GM10266 (cell line): ENCODE measurements around the gene CCDC136.
A peak's percentile ranks its signal among the peaks of the same experiment; 100 is the strongest.

ENCODE experiments used
- DNase-seq: peaks from one replicate; pipeline ENCODE4 v3.0.0; 2012; ENCODE audit errors: extremely low spot score
- CTCF ChIP-seq: IDR thresholded peaks from 2 replicates; pipeline ENCODE4 v1.5.1; 2012; ENCODE audit warnings: mild to moderate bottlenecking, low read depth; ENCODE audit not compliant: control insufficient read depth, insufficient read depth; ENCODE audit errors: missing control alignments

Gene CCDC136

GRCh38 chr7:128788446-128789412, 3.0 kb upstream of the CCDC136 start:
- no peak for TF ChIP-seq CTCF
- DNase-seq = no peak

- TF ChIP-seq CTCF = no peak
- no peak for DNase-seq
Observed at GRCh38 chr7:128790315-128791041, 1.3 kb upstream of the CCDC136 start.

GRCh38 chr7:128791972-128792327, 182 bp downstream of the CCDC136 start:
- no peak for TF ChIP-seq CTCF
- DNase-seq = no peak

- DNase-seq = no peak
- TF ChIP-seq CTCF = no peak
Observed at GRCh38 chr7:128792471-128793180, 858 bp downstream of the CCDC136 start.

- TF ChIP-seq CTCF = no peak
- DNase-seq = no peak
Observed at GRCh38 chr7:128793181-128793547, 1.4 kb downstream of the CCDC136 start.

GRCh38 chr7:128794020-128794419, 2.3 kb downstream of the CCDC136 start:
- DNase-seq = peak; percentile 56
- peak; percentile 42 for TF ChIP-seq CTCF
